Loucy (cell line): Measurements from ENCODE around the gene OR9A2.

Source experiments
- CTCF ChIP-seq: fragments of 200-600 bp; sonication (generic); conservative IDR thresholded peaks from 2 replicates; pipeline ENCODE4 v1.5.1; 2014; ENCODE audit warnings: mild to moderate bottlenecking, antibody characterized with exemption, low read length
- EZH2phosphoT487 ChIP-seq: fragments of 200-600 bp; IDR thresholded peaks from 2 replicates; pipeline ENCODE4 v1.6.1; 2018; ENCODE audit warnings: antibody characterized with exemption, mild to moderate bottlenecking, moderate library complexity, borderline replicate concordance

- TF ChIP-seq CTCF = no peak
- no peak for TF ChIP-seq EZH2phosphoT487
Observed at GRCh38 chr7:143048827-143049226, 21.9 kb upstream of the OR9A2 start.
